NCI-H1436 treated with DMSO at 0.1 percent for 48 hours (cell line): Measurements from ENCODE around the gene LIMK1.
"Not testable (repeated sequence)": the region's sequence is repeated elsewhere in the genome, so short reads cannot be mapped to it uniquely, and the experiment has no call there.

ENCODE experiments used
- DNase-seq: peaks from one replicate; lab custom pipeline; 2025; lab: John Stamatoyannopoulos, UW

The LIMK1 gene

DNA sequence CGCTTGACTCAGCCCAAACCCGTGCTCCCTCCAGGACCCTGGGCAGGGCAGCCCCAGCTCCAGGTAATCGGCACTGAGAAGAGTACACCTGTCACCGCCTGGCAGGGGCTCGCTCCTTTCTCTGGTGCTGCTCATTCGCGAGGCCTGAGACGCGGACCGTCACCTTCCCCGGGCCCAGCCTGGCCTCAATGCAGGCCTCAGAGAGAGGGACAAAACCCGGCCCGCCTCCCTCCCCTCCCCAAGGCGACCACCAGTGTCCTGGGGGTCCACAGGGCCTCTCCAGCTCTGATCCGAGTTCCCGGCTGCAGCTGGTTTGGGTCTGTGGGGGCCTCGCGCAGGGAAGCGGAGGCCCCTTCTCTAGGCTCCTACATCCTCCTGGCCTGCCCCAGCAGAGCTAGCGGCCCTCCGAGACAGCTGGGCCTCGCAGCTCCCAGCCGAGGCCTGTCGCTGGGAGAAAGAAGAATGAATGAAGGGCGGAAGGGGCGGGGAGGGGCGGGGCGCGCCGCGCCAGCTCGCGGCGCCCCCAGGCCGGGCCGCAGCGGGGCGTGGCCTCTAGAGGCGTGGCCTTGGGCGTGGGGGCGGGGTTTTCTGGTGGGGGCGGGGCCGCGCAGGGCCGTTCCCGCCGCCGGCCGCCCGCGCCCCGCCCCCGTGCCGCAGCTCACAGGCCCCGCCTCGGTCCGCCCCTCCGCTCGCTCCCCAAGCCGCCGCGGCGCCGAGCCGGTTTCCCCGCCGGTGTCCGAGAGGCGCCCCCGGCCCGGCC is at the start of gene LIMK1:
TSS of gene LIMK1 (plus strand) at position 688 of the 760 bp plus-strand sequence. CDS start 187 bp downstream, outside the sequence.
- DNase-seq, result no peak

DNA sequence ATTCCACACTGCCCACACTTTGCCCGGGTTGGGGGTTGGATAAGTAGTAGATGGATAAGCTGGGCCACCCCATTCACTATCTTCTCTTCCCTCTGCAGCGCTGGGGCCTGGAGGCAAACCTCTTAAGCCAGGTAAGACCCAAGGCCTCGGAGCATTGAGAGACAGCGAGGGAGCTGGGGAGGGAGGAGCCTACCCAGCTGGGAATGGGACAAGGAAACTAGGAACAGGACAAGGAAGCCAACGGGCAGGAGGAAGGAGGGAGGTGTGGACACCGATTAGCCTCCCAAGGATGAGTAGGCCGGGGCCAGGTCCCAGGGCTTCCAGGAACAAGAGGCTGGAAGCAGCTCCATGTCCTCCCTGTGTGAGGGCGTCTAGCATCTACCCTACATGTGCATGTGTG is 46.0 kb upstream of the LIMK1 start:
- no peak for DNase-seq

DNA sequence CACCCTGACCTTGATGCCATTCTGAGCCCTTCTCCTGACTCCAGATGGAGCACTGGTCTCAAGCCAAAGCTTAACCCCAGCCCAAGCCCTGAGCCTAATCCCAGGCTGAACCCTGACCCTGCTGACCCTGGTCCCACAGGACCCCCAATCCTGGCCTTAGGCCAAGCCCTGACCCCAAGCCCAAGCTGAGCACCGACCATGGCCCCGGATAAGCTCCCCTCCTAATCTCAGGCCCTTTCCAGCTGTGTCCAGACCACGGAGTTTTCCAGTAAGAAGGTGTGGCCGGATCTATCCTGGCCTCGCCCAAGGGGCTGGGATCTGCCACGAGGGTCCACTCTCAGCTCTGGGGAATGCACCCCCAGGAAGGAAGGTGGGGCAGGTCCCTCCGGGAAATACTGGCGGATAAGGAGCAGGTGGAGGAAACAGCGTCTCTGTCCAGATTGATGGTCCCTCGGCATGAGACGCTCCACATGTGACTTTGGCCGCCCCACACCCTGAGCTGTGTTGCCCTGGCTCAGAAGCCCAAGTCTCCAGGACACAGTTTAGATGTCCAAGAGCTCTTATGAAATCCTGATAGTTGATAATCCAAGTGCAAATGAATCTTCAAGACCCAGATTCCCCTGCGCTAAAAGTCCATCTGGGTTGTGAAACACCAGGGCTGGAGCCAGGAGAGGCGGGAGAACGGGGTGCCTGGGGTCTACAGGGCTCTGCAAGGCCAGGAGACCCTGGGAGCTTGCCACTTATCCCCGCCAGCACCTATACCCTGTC is 45.2 kb upstream of the LIMK1 start:
- no peak for DNase-seq

DNA sequence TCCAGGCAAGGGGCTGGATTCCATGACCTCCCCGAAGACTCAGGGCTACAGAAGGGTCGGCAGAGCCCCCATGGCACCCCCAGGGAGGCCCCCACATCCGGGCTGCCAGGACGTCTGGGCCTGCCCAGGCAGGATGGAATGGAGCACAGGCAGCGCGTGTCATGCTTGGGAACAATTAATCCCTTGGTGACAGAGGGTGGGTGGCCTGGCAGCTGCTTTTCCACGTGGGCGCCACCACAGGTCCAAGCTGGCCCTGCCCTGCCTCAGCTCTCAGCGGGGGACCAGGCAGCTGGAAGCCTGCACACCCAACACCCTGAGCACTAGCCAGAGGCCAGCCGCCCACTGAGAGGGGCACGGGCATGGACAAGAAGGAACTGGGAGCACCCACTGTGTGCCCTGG is 44.3 kb upstream of the LIMK1 start:
- no peak for DNase-seq

DNA sequence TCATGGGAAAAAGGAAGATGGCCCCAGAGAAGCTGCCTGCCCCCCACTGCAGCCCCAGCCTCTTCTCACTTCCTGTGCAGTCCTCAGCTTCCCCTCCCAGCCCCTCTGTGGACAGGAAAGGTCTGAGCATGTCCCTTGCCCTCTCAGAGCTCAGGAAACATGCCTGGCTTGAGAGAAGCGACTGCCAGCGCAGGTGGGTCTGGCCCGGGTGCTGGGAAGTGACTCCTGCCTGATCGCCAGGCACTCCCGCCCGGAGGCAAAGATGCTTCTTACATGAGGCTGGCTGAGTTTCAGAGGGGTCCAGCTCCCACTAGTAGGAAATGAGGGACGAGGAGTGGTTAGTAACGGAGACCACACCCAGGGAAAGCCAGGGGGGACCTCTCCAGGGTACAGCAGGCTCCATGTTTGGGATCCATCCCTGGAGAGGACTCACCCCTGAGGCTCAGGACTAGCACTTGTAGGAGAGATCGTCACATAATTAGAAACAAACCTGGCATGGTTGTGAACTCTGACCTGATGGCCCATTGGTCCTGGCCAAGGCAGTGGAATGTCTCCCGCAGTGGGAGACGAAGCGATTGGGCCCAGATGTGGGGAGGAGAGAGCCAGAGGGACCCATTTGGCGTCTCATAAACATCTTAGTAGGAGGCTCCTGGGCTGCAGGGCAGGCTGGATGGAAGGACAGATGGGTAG is 43.4 kb upstream of the LIMK1 start:
- no peak for DNase-seq

DNA sequence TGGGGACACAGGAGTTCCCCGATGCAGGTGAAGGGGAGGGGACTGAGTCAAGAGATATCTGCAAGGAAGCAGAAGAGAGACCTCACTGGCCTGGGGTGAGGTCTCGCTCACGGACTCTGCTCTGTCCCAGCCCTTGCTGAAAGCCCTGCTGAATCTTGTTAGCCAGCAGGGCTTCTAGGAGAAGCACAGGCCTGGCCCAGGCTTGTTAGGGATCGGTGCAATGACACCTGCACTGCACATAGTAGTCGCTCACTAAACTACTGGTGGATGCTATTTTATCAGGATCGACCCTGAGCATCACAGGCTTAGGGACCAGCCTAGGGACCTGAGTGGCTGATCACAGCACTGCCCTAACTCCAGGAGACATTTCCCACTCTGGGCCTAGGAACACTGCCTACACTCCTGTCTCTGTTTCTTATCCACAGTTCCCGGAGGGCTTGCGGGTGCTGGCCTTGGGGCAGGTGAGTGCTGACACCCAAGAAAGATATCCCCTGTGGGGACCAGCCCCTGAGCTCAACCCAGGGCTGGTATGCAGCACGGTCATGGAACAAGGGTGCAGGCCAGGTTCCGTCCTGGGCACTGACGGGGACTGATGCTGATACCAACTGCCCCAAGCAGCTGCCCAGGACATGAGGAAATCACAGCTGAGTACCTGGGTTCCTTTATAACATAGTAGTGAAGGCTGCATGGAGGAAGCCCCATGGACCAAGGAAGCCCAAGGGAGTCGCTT is 42.6 kb upstream of the LIMK1 start:
- no peak for DNase-seq

DNA sequence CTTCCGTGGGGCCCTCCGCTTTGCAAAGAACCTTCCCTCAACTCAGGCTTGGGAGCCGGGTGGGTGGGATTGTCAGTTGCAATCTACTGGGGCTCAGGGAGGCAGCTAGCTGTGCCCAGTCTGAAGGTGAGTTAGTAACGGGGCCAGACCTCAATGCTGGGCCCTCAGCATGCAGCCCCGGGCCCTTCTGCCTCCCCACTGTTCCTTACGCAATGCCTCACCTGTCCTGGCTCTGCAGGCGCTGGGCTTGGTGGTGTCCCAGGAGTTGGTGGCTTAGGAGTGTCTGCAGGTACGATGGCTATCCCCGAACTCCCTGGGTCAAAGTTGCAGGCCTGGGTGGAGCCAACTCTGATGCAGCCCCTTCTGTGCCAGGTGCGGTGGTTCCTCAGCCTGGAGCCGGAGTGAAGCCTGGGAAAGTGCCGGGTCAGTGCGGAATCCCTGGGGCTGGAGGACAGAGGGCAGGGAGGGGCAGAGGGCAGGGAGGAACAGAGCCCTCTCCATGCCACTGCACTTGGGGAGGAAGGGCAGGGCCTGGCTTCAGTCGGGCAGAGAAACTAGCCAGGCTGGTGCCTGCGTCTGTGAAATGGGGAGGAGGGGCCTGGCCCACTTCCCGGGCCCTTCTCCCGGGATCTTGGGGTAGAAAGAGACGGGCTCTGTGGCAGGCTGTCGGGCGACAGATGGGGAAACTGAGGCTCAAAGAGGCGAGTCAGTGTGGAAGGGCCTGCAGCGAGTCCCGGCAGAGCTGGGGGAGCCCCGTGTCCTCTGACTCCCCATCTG is 40.7 kb upstream of the LIMK1 start:
- no peak for DNase-seq

DNA sequence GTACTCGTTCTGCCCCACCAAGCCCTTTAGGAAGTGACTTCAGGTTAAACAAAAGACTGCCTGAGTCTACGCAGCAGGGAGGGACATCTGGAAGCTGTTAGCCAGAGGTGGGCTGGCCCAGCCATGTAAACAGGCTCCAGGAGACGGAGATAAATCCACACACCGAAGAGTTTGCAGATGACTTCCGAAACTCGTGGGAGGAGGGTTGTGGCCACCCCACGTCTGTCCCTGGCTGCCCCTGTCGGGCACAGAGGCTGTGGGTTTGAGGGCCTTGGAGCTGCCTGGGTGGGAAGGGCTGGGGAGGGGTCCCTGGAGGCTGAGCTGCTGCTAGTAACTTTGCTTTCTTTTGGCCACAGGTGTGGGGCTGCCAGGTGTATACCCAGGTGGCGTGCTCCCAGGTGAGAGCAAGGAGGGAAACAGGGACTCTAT is 40.1 kb upstream of the LIMK1 start:
- DNase-seq, result no peak

DNA sequence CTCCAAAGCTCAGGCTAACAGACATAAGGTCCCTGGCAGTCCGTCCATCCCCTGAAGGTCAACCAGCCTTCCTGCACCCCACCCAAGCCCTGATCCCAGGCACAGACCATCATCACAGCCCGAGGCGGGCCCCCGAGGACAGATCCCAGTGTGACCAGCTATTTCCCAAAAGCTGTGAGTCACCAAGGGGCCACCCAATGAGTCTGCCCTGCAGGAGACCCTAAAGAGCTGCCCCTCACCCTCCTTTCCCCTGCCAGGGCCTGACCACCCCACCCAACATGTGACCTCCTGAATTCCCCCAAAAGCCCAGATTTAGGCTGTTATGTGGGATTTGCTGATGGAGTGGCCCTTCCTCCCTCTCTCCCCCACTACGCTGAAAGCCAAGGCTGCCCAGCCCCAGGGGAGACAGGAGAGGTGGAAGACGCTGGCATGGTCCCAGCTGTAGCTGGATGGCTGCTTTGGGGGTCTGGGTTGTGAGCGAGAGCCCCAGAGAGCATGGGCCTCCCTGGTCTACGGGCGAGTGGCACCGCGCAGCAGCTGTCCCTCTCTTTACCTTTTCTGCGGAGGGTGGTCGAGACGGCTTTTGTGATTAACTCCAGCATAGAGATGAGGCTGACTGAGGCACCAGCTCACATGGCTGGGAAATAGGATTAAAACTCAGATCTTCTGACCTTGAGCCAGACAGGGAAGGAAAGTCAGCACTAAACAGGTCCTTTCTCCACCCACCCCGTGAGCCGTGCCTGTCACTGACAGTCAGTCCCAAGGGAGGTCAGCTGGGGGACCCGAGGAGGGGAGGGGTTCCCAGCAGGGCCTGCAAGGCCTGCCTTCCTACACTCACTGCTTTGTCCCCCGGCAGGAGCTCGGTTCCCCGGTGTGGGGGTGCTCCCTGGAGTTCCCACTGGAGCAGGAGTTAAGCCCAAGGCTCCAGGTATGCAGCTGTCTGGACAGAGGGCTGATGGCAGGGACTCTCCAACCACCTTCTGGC is 38.9 kb upstream of the LIMK1 start:
- no peak for DNase-seq

DNA sequence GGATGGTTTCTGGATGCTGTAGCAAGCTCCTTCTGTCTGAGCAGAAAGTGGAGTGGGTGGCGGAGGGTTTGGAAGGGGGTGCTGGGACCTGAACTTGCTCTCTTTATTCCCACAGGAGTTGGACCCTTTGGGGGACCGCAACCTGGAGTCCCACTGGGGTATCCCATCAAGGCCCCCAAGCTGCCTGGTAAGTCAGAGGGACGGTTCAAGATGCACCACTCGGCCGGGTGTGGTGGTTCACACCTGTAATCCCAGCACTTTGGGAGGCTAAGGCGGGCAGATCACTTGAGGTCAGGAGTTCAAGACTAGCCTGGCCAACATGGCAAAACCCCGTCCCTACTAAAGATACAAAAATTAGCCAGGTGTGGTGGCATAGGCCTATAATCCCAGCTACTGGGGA is 37.0 kb upstream of the LIMK1 start:
- DNase-seq, result not testable (repeated sequence)

DNA sequence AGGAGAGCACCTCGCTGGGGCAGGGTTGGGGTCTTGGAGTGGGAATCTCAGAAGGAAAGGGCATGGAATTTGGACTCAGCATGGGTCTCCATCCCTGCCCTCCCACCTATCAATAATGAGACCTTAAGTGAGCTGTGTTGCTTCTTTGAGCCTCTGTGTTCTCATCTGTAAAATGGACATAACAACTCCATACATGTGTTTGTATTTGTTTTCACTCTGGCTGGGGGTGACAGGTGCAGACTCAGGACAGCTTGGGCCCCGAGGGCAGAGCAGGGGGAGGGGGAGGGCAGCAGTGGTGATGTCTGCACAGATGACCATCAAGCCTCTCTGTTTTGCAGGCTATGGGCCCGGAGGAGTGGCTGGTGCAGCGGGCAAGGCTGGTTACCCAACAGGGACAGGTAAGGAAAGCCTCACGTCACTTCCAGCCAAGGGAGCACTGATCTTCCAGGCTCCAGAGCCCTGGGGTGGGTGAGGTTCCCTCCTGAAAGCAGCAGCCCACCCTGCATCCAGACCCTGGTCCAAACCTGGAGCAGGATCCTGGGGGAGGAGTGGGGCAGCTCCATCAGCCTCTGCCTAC is 35.7 kb upstream of the LIMK1 start:
- DNase-seq, result no peak

DNA sequence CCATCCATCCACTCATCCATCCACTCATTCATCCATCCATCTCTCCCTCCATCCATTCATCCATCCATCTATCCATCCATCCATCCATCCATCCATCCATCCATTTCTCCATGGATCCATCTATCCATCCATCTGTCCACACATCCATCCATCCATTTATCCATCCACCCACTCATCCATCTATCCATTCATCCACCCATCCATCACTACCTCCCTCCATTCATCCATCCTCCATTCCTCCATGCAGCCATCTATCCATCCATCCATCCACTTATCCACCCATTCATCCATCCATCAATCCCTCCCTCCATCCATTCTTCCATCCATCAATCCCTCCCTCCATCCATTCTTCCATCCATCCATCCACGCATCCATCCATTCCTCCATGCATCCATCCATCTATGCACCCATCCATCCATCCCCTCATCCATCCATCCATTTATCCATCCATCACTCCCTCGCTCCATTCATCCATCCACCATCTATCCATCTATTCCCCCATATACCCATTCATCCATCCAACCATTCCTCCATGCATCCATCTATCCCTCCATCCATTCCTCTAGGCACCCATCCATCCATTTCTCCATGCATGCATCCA is 34.5 kb upstream of the LIMK1 start:
- DNase-seq, result no peak

DNA sequence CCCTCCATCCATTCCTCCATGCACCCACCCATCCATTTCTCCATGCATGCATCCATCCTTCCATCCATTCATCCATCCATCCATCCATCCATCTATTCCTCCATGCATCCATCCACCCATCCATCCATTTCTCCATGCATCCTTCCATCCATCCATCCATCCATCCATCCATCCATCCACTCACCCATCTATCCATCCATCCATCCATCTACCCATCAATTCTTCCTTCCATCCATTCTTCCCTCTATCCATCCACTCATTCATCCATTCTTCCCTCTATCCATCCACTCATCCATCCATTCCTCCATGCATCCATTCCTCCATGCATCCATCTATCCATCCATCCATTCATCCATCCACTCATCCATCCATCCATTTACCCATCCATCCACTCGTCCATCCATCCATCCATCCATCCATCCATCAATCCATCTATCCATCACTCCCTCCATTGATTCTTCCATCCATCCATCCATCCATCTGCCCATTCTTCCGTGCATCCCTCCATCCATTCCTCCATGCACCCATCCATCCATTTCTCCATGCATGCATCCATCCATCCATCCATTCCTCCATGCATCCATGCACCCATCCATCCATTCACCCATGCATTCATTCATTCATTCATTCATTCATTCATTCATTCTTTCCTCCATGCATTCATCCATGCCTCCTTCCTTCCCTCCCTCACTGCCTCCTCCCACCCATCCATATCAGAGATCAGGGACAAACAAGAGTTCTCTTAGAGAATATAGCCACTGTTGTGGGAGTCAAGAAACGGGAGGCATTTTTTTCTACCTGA is 33.4 kb upstream of the LIMK1 start:
- DNase-seq, result no peak

DNA sequence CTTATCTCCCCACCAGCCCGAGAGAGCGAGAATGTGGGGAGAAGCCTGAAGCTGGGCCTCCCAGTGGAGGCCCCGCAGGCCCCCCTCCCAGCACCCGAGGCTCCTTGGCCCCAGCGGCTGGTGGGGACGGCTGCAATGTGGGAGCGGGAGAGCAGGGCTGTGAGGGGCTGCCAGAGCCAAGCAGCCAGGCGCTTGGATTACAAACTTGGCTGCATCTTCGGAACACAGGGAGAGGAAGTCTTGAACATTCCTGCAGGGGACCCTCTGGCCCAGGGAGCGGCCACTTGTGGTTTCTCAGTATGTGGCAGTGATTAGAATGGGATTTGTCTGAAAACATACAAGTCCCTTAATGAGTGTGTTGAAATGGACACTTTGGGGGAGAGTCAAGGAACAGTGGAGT is 32.4 kb upstream of the LIMK1 start:
- DNase-seq, result no peak

DNA sequence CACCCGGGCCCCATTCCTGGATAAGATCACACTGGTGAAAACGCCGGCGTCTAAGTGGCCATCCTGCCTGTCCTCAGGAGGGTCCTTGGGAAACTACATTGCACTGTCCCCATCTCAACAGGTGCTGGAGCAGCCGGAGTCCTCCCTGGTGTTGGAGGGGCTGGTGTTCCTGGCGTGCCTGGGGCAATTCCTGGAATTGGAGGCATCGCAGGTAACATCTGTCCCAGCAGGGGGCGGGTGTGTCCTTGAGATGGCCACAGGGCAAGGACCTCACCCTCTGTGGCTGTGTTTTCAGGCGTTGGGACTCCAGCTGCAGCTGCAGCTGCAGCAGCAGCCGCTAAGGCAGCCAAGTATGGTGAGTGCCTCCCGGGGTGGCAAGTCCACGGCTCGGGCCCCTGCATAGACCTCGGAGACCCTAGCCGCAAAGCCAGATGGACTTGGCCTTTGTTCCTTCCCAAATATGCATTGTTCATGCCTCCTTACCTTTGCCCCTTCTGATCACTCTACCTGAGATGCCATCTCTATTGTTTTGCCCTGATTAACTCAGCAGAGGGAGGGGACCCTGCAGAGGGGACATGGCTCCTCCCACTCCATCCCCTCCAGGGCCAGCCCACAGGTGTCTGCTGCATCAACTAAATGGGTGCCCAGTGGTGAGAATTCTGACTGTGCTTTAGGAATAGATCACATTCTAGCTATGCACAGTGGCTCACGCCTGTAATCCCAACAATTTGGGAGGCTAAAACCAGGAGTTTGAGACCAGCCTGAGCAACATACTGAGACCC is 31.8 kb upstream of the LIMK1 start:
- DNase-seq, result no peak

DNA sequence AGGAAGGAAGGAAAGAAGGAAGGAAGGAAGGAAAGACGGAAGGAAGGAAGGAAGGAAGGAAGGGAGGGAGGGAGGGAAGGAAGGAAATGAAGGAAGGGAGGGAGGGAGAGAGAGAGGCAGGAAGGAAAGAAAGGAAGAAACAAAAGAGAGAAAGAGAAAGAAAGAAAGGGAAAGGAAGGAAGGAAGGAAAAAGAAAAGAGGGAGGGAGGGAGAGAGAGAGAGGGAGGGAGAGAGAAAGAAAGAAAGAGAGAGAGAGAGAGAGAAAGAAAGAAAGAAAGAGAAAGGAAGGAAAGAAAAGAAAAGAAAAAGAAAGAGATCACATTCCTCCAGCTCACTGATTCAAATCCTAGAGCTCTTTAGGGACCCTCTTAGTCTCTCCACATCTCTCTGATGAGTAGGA is 31.0 kb upstream of the LIMK1 start:
- DNase-seq, result no peak

DNA sequence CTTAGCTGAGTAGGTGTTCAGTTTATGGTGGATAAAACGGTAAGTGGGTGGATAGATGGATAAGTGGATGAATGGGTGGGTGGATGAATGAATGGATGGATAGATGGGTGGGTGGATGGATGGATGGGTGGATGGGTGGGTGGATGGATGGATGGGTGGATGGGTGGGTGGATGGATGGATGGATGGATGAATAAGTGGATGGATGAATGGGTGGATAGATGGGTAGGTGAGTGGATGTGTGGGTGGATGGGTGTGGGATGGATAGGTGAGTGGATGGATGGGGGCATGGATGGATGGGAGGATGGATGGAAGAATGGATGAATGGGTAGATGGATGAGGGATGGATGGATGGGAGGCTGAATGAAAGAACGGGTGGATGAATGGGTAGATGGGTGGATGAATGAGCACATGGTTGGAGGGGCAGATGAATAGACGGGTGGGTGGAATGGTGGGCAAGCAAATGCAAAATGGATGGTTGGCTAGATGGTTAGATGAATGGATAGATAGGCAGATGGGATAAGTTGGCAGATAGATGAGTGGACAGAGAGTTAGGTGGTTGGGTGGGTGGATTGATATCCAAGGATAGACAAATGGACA is 29.9 kb upstream of the LIMK1 start:
- no peak for DNase-seq
